IMR-90 (cell line): ENCODE data around the gene ANXA7. TPM values are rescaled to one million over a fixed set of nuclear protein-coding genes. Genes with fewer than 3 reads are reported as not detected.

ENCODE experiments used
- ATAC-seq: fragments of 200-7000 bp; cut with Tn5 transposase; 2 replicates; pipeline ENCODE4 v1.9.1; 2020; ENCODE audit warnings: low read depth, mild to moderate bottlenecking, moderate library complexity
- BruUV-seq: library from RNA; stranded (reverse); fragments of 400-500 nt; replicated peaks from 2 replicates; lab custom pipeline; 2021; lab: Mats Ljungman, UMichigan
- CTCF ChIA-PET: fragments of 300-600 bp; formaldehyde crosslinking; extraction: SDS; loops from one replicate; lab custom pipeline; 2021; ENCODE audit warnings: antibody characterized with exemption; lab: Yijun Ruan, JAX
- POLR2A ChIA-PET: fragments of 300-600 bp; sonication (Branson Sonifier 250); formaldehyde crosslinking; loops from one replicate; lab custom pipeline; 2022; ENCODE audit warnings: antibody characterized with exemption; ENCODE audit not compliant: unreplicated experiment; lab: Charles Lee
- DNase-seq: peaks from one replicate; pipeline ENCODE4 v3.0.0; 2013
- H2AFZ ChIP-seq: replicated peaks from 2 replicates; pipeline ENCODE3; 2013; ENCODE audit warnings: low read length, mild to moderate bottlenecking; ENCODE audit not compliant: poor library complexity
- H2AK5ac ChIP-seq: 2 replicates; pipeline ENCODE4 v1.6.1; 2013; ENCODE audit warnings: low read depth, low read length, inconsistent platforms
- H2AK9ac ChIP-seq: replicated peaks from 2 replicates; pipeline ENCODE3; 2013; ENCODE audit warnings: mild to moderate bottlenecking, low read depth, low read length, moderate library complexity; ENCODE audit not compliant: poor library complexity
- H2BK120ac ChIP-seq: 2 replicates; pipeline ENCODE4 v1.6.1; 2013; ENCODE audit warnings: low read depth, low read length, inconsistent platforms
- H2BK15ac ChIP-seq: 3 replicates; pipeline ENCODE4 v1.6.1; 2013; ENCODE audit warnings: low read depth, low read length, inconsistent platforms
- H2BK20ac ChIP-seq: 2 replicates; pipeline ENCODE4 v1.6.1; 2013; ENCODE audit warnings: low read depth, mild to moderate bottlenecking, inconsistent platforms, low read length, moderate library complexity
- H2BK5ac ChIP-seq: 2 replicates; pipeline ENCODE4 v1.6.1; 2013; ENCODE audit warnings: mild to moderate bottlenecking, low read depth, low read length, inconsistent platforms; ENCODE audit not compliant: poor library complexity, severe bottlenecking
- H3K14ac ChIP-seq: replicated peaks from 2 replicates; pipeline ENCODE4 v1.6.1; 2013; ENCODE audit warnings: low read depth, low read length, inconsistent platforms
- H3K18ac ChIP-seq: 2 replicates; pipeline ENCODE4 v1.6.1; 2013; ENCODE audit warnings: low read depth, low read length, control low read depth
- H3K23ac ChIP-seq: 2 replicates; pipeline ENCODE4 v1.6.1; 2013; ENCODE audit warnings: low read depth, low read length, inconsistent platforms
- H3K27ac ChIP-seq: 2 replicates; pipeline ENCODE4 v1.5.1; 2013; ENCODE audit warnings: mild to moderate bottlenecking, control low read depth, low read length; ENCODE audit not compliant: insufficient read depth
- H3K27me3 ChIP-seq: 2 replicates; pipeline ENCODE4 v1.6.1; 2013; ENCODE audit warnings: low read length; ENCODE audit not compliant: control insufficient read depth, insufficient read depth
- H3K36me3 ChIP-seq: 2 replicates; pipeline ENCODE4 v1.6.1; 2013; ENCODE audit warnings: low read length, mixed read lengths; ENCODE audit not compliant: control insufficient read depth, insufficient read depth
- H3K4ac ChIP-seq: 2 replicates; pipeline ENCODE4 v1.6.1; 2013; ENCODE audit warnings: low read depth, low read length, inconsistent platforms
- H3K4me1 ChIP-seq: 2 replicates; pipeline ENCODE4 v1.6.1; 2013; ENCODE audit warnings: low read length, mixed read lengths; ENCODE audit not compliant: control insufficient read depth, insufficient read depth
- H3K4me2 ChIP-seq: 2 replicates; pipeline ENCODE4 v1.6.1; 2013; ENCODE audit warnings: low read depth, mild to moderate bottlenecking, control low read depth, low read length, moderate library complexity
- H3K4me3 ChIP-seq: 2 replicates; pipeline ENCODE4 v1.5.1; 2013; ENCODE audit warnings: low read depth, mild to moderate bottlenecking, control low read depth, low read length, moderate library complexity; ENCODE audit not compliant: insufficient read depth
- H3K56ac ChIP-seq: 2 replicates; pipeline ENCODE4 v1.6.1; 2013; ENCODE audit warnings: low read length, inconsistent platforms; ENCODE audit not compliant: insufficient read depth; ENCODE audit errors: extremely low read depth
- H3K79me1 ChIP-seq, 2 experiments: 2 replicates each; pipeline ENCODE4 v1.6.1; 2013; ENCODE audit warnings: low read length in 2 of 2, inconsistent platforms in 1 of 2, low read depth in 1 of 2
- H3K9ac ChIP-seq: 2 replicates; pipeline ENCODE4 v1.6.1; 2013; ENCODE audit warnings: low read depth, low read length, control low read depth
- H3K9me1 ChIP-seq: 2 replicates; pipeline ENCODE4 v1.6.1; 2013; ENCODE audit warnings: low read length, inconsistent platforms; ENCODE audit not compliant: insufficient read depth
- H3K9me3 ChIP-seq: 2 replicates; pipeline ENCODE4 v1.6.1; 2013; ENCODE audit warnings: low read length; ENCODE audit not compliant: control insufficient read depth, insufficient read depth
- H4K20me1 ChIP-seq: 2 replicates; pipeline ENCODE4 v1.6.1; 2013; ENCODE audit warnings: low read length, inconsistent platforms; ENCODE audit not compliant: insufficient read depth
- H4K5ac ChIP-seq: 2 replicates; pipeline ENCODE4 v1.6.1; 2013; ENCODE audit warnings: mild to moderate bottlenecking, low read depth, low read length, control low read depth
- H4K8ac ChIP-seq, 2 experiments: 2 replicates each; pipeline ENCODE4 v1.6.1; 2013; ENCODE audit warnings: low read depth in 2 of 2, low read length in 2 of 2, control low read depth in 1 of 2, inconsistent platforms in 1 of 2
- H4K91ac ChIP-seq: 2 replicates; pipeline ENCODE4 v1.6.1; 2013; ENCODE audit warnings: low read depth, low read length, inconsistent platforms; ENCODE audit not compliant: insufficient read depth
- BHLHE40 ChIP-seq: fragments of 150-350 bp; IDR thresholded peaks from 2 replicates; pipeline ENCODE4 v1.6.1; 2016; ENCODE audit warnings: mild to moderate bottlenecking, low read depth, low read length
- FOS ChIP-seq: fragments of 150-350 bp; IDR thresholded peaks from 2 replicates; pipeline ENCODE4 v1.6.1; 2016; ENCODE audit warnings: low read depth, low read length
- MXI1 ChIP-seq: IDR thresholded peaks from 2 replicates; pipeline ENCODE4 v1.6.1; 2012; ENCODE audit warnings: low read depth, mild to moderate bottlenecking, low read length, moderate library complexity, borderline replicate concordance
- RAD21 ChIP-seq: IDR thresholded peaks from 2 replicates; pipeline ENCODE4 v1.6.1; 2012; ENCODE audit warnings: low read length, improper control_type of control experiment
- RCOR1 ChIP-seq: IDR thresholded peaks from 2 replicates; pipeline ENCODE4 v1.6.1; 2012; ENCODE audit warnings: mild to moderate bottlenecking, low read length, improper control_type of control experiment; ENCODE audit not compliant: insufficient replicate concordance
- WGBS, 2 experiments: methylation state at CpG; one replicate each; pipeline versions ENCODE4 v1.1.5 to v1.1.7; 2013; ENCODE audit warnings: missing lambda C conversion rate in 2 of 2; ENCODE audit not compliant: insufficient read length in 1 of 2; ENCODE audit errors: extremely low coverage in 2 of 2; 5-methylcytosine and 5-hydroxymethylcytosine counted together
- dilution Hi-C: fragments of 300-500 bp; cut with HindIII; formaldehyde crosslinking; loops from one replicate; pipeline ENCODE4 v1.14.3; 2018; ENCODE audit warnings: low sequenced_read_pairs; ENCODE audit not compliant: unreplicated experiment
- in situ Hi-C: fragments of 300-500 bp; cut with MboI; formaldehyde crosslinking; loops from 3 replicates; pipeline ENCODE4 v1.14.3; 2019; ENCODE audit warnings: low sequenced_read_pairs, inconsistent platforms, mixed read lengths
- intact Hi-C: fragments of 100-400 bp; cut with micrococcal nuclease; formaldehyde crosslinking; loops from 2 replicates; pipeline ENCODE4 v1.10.0; 2022
- polyA plus RNA-seq, 3 experiments: library from polyadenylated mRNA; depleted of rRNA; stranded (reverse); fragments of >200 nt; gene quantifications; 2 replicates each; pipeline ENCODE4 v1.2.3, GENCODE V29; 2012; ENCODE audit warnings: low replicate concordance in 1 of 3
- total RNA-seq: library from RNA; depleted of rRNA; stranded (reverse); fragments of >200 nt; gene quantifications from 2 replicates; pipeline ENCODE4 v1.2.3, GENCODE V29; 2012
- TF ChIP-seq, protein P1 (sequence below): conservative IDR thresholded peaks from 2 replicates; pipeline ENCODE4 v1.5.1; 2012; ENCODE audit warnings: mild to moderate bottlenecking, low read depth, low read length, improper control_type of control experiment
- TF ChIP-seq, protein P2 (sequence below): fragments of 150-350 bp; IDR thresholded peaks from 2 replicates; pipeline ENCODE4 v1.6.1; 2016; ENCODE audit warnings: low read depth, mild to moderate bottlenecking, low read length, moderate library complexity, borderline replicate concordance
- TF ChIP-seq, protein P3 (sequence below): fragments of 150-350 bp; IDR thresholded peaks from 2 replicates; pipeline ENCODE4 v1.6.1; 2017; ENCODE audit warnings: mild to moderate bottlenecking, antibody characterized with exemption, low read length, low read depth

The ANXA7 gene
- total and polyA plus RNA-seq, 2 of the 4 experiments (the other 2 are of a cell fraction): 77.4 to 120 TPM

DNA sequence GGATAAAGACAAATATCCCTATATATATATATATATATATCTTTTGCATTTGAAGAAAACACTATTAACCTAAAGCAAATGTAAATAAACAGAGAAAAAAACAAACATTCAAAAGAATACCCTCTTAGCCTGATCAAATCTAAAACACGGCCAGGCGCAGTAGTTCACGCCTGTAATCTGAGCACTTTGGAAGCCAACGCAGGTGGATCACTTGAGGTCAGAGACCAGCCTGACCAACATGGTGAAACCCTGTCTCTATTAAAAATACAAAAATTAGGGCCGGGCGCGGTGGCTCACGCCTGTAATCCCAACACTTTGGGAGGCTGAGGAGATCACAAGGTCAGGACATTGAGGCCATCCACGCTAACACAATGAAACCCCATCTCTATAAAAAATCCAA is 9.2 kb downstream of the ANXA7 start:
- Histone ChIP-seq H3K4ac (no peak overlapping the region), H2AK9ac (no peak overlapping the region), H3K4me3 (no peak overlapping the region), H2AK5ac (no peak overlapping the region), H3K36me3 (no peaks in the 10 kb centered on the region; the same call in 1 of the 2 replicates), H3K9me1 (peaks cover 8% of the 10 kb centered on the region), H2BK5ac (no peak overlapping the region), H4K5ac (no peak overlapping the region), H3K27ac (no peak overlapping the region), H4K20me1 (peaks cover 34% of the 10 kb centered on the region), H3K9me3 (no peaks in the 10 kb centered on the region), H3K56ac (no peak overlapping the region), H3K27me3 (no peaks in the 10 kb centered on the region), H3K23ac (no peak overlapping the region), H3K4me1 (no peaks in the 10 kb centered on the region), H4K8ac (no peak overlapping the region), H4K91ac (no peak overlapping the region), H3K79me1 (peaks cover 21 to 60% of the 10 kb centered on the region in 2 experiments), H3K4me2 (no peak overlapping the region), H2BK120ac (no peak overlapping the region), H2BK15ac (no peak overlapping the region), H3K14ac (no peak overlapping the region), H3K9ac (no peak overlapping the region), H3K18ac (no peak overlapping the region), H2BK20ac (no peak overlapping the region), H2AFZ (no peak overlapping the region)
- dilution Hi-C loops: no loop called here
- POLR2A ChIA-PET: no interaction called here
- ATAC-seq (no peak), DNase-seq (no peak)
- in situ Hi-C loops: no loop called here
- intact Hi-C loops: no loop called here
- no CpG with 5 or more reads among the region's 9 CpGs for WGBS, 2 experiments
- no TSS peak for BruUV-seq
- CTCF ChIA-PET: no interaction called here
- no peak for TF ChIP-seq MXI1
- TF ChIP-seq, protein P1, sequence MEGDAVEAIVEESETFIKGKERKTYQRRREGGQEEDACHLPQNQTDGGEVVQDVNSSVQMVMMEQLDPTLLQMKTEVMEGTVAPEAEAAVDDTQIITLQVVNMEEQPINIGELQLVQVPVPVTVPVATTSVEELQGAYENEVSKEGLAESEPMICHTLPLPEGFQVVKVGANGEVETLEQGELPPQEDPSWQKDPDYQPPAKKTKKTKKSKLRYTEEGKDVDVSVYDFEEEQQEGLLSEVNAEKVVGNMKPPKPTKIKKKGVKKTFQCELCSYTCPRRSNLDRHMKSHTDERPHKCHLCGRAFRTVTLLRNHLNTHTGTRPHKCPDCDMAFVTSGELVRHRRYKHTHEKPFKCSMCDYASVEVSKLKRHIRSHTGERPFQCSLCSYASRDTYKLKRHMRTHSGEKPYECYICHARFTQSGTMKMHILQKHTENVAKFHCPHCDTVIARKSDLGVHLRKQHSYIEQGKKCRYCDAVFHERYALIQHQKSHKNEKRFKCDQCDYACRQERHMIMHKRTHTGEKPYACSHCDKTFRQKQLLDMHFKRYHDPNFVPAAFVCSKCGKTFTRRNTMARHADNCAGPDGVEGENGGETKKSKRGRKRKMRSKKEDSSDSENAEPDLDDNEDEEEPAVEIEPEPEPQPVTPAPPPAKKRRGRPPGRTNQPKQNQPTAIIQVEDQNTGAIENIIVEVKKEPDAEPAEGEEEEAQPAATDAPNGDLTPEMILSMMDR: no peak
- TF ChIP-seq, protein P2, sequence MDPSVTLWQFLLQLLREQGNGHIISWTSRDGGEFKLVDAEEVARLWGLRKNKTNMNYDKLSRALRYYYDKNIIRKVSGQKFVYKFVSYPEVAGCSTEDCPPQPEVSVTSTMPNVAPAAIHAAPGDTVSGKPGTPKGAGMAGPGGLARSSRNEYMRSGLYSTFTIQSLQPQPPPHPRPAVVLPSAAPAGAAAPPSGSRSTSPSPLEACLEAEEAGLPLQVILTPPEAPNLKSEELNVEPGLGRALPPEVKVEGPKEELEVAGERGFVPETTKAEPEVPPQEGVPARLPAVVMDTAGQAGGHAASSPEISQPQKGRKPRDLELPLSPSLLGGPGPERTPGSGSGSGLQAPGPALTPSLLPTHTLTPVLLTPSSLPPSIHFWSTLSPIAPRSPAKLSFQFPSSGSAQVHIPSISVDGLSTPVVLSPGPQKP: no peak
- no peak for TF ChIP-seq RAD21
- no peak for TF ChIP-seq BHLHE40
- no peak for TF ChIP-seq FOS
- TF ChIP-seq, protein P3, sequence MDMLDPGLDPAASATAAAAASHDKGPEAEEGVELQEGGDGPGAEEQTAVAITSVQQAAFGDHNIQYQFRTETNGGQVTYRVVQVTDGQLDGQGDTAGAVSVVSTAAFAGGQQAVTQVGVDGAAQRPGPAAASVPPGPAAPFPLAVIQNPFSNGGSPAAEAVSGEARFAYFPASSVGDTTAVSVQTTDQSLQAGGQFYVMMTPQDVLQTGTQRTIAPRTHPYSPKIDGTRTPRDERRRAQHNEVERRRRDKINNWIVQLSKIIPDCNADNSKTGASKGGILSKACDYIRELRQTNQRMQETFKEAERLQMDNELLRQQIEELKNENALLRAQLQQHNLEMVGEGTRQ: no peak
- no peak for TF ChIP-seq RCOR1
